ES-I3 (cell line): Measurements from ENCODE around the gene USP27X.

ENCODE experiments used
- H3K36me3 ChIP-seq: 2 replicates; pipeline ENCODE4 v1.6.1; 2013; ENCODE audit warnings: mild to moderate bottlenecking, low read length, control low read depth, moderate library complexity; ENCODE audit not compliant: insufficient read depth
- H3K4me1 ChIP-seq: 2 replicates; pipeline ENCODE4 v1.6.1; 2013; ENCODE audit warnings: mild to moderate bottlenecking, control low read depth, low read length; ENCODE audit not compliant: insufficient read depth
- H3K9ac ChIP-seq: 2 replicates; pipeline ENCODE4 v1.6.1; 2013; ENCODE audit warnings: low read depth, mild to moderate bottlenecking, low read length, moderate library complexity
- H3K9me3 ChIP-seq: 2 replicates; pipeline ENCODE4 v1.6.1; 2013; ENCODE audit warnings: mild to moderate bottlenecking, low read length, moderate library complexity; ENCODE audit not compliant: control insufficient read depth, insufficient read depth

USP27X gene

GRCh38 chrX:49862093-49862492, 17.2 kb upstream of the USP27X start:
- Histone ChIP-seq H3K9me3 (no peaks in the 10 kb centered on the region), H3K9ac (no peak overlapping the region), H3K36me3 (no peaks in the 10 kb centered on the region), H3K4me1 (no peaks in the 10 kb centered on the region)

DNA sequence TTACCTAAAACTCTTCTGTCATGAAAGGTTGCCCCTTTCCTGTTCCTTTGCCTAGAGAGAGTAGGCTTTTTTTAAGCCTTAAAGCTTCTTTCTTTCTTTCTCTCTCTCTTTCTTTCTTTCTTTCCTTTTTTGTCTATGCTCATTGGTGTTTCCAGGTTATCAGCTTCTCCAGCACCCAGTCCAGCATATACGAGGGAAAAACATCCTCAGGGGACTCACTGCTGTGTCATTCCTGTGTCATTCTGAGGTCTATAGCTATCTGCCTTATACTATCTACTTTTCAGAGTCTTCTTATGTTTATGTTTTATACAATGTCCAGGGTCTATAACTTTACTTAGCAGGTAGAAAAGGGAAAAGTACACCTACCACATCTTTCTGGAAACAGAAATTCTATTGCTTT, 10.5 kb upstream of the USP27X start:
- Histone ChIP-seq H3K9me3 (no peaks in the 10 kb centered on the region), H3K4me1 (no peaks in the 10 kb centered on the region), H3K36me3 (no peaks in the 10 kb centered on the region), H3K9ac (no peak overlapping the region)

- Histone ChIP-seq H3K36me3 (no peaks in the 10 kb centered on the region; the same call in 1 of the 2 replicates), H3K9me3 (no peaks in the 10 kb centered on the region), H3K4me1 (no peaks in the 10 kb centered on the region), H3K9ac (no peak overlapping the region)
These were observed 2.5 kb upstream of the USP27X start for GRCh38 chrX:49876750-49877149.

DNA sequence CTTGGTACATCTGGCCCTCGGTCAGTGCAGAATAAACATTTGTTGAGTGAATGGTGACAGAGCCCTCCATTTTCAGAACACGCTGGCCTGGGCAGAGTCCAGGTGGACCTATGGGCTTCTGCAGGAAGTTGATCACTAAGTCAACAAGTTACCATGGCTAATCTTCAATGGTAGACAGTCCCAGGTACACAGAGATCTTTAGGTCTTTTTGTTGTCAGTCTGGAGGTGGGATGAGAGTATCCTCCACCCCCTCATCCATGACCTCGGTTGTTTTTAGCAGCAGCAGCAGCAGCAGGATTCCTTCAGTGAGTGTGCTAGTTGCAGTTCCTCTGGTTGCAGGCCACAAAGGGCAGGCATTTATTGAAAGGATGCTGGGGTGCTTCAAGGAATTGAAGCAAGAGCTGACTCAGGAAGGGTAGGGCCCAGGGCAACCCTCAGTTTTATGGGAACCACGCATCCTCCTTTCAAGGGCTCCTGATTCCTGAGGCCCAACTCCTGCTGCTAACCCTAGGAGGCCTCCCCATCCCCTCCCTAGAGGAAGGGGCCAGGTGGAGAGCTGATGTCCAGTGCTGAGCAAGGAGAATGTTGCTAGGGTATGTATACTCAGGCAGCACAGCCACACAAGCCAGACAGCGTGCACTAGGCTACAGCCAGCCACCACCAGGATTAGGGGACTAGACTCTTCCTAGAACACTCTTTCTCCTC, 1.7 kb upstream of the USP27X start:
- no peaks in the 10 kb centered on the region; the same call in 1 of the 2 replicates for H3K36me3 ChIP-seq
- H3K9ac ChIP-seq: no peak overlapping the region
- no peaks in the 10 kb centered on the region for H3K4me1 ChIP-seq
- no peaks in the 10 kb centered on the region for H3K9me3 ChIP-seq

DNA sequence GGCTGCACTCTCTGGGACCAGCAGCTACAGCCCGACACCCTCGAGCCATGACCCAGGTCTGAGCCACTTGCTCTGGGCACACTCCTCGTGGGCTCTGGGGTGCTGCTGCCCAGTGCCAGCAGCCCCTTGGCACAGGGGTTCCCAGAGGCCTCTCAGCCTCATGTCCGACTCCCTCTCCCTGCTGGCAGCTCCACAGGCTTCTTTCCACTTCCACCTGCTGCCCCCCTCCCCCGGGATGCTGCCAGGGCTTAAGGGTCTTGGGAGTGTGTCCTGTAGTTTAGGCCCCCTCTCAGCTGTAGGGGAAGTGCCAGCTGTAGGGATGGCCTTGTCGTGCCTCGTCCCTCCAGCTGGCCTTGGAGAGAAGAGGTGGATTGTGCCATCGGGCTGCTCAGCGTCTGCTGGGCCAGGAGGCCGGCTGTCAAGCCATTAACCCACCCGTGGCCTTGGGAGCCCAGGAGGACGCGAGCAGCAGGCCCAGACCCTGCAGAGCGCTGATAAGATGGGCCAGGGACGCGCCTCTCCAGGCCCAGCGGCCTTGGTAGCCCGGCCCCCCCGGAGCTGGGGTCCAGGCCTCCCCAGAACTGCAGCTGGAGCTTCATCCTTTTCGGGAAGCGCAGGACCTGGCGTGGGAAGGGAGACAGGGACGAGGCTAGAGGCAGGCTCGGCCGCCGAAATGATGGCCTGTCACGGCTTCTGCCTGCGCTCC, 1.0 kb upstream of the USP27X start:
- no peaks in the 10 kb centered on the region for H3K4me1 ChIP-seq
- H3K36me3 ChIP-seq: no peaks in the 10 kb centered on the region; the same call in 1 of the 2 replicates
- H3K9me3 ChIP-seq: no peaks in the 10 kb centered on the region
- peak overlapping the region; percentile 85 for H3K9ac ChIP-seq

GRCh38 chrX:49879656-49880277, 483 bp downstream of the USP27X start:
- H3K4me1 ChIP-seq: no peaks in the 10 kb centered on the region; the same call in 1 of the 2 replicates
- H3K9ac ChIP-seq: peak overlapping the region; percentile 85
- no peaks in the 10 kb centered on the region for H3K9me3 ChIP-seq
- H3K36me3 ChIP-seq: no peaks in the 10 kb centered on the region; the same call in 1 of the 2 replicates

DNA sequence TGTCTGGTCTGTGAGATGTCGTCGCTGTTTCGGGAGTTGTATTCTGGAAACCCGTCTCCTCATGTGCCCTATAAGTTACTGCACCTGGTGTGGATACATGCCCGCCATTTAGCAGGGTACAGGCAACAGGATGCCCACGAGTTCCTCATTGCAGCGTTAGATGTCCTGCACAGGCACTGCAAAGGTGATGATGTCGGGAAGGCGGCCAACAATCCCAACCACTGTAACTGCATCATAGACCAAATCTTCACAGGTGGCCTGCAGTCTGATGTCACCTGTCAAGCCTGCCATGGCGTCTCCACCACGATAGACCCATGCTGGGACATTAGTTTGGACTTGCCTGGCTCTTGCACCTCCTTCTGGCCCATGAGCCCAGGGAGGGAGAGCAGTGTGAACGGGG, 1.4 kb downstream of the USP27X start:
- Histone ChIP-seq H3K4me1 (no peaks in the 10 kb centered on the region; the same call in 1 of the 2 replicates), H3K9ac (no peak overlapping the region), H3K9me3 (no peaks in the 10 kb centered on the region), H3K36me3 (no peaks in the 10 kb centered on the region; the same call in 1 of the 2 replicates)

- H3K9me3 ChIP-seq: no peaks in the 10 kb centered on the region
- no peaks in the 10 kb centered on the region; the same call in 1 of the 2 replicates for H3K4me1 ChIP-seq
- no peak overlapping the region for H3K9ac ChIP-seq
- no peaks in the 10 kb centered on the region; the same call in 1 of the 2 replicates for H3K36me3 ChIP-seq
These were observed 5.1 kb downstream of the USP27X start for GRCh38 chrX:49884290-49884862.

GRCh38 chrX:49892542-49892941, 13.3 kb downstream of the USP27X start:
- Histone ChIP-seq H3K9ac (no peak overlapping the region), H3K36me3 (no peaks in the 10 kb centered on the region), H3K9me3 (peaks cover 2% of the 10 kb centered on the region; the same call in 1 of the 2 replicates), H3K4me1 (0 out of 2 replicates have a peak, but pooled peaks cover 4% of the 10 kb centered on the region)

DNA sequence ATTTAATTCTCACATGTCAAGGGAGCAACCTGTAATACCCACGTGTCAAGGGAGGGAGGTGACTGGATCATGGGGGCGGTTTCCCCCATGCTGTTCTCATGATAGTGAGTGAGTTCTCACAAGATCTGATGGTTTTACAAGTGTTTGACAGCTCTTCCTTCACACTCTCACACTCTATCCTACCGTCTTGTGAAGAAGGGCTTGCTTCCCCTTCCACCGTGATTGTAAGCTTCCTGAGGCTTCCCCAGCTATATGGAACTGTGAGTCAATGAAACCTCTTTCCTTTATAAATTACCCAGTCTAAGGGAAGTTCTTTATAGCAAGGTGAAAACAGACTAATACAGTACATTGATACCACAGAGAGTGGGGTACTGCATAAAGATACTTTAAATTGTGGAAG, 17.7 kb downstream of the USP27X start:
- Histone ChIP-seq H3K9me3 (peaks cover 2% of the 10 kb centered on the region; the same call in 1 of the 2 replicates), H3K4me1 (peaks cover 4% of the 10 kb centered on the region; the same call in 1 of the 2 replicates), H3K36me3 (no peaks in the 10 kb centered on the region), H3K9ac (no peak overlapping the region)

DNA sequence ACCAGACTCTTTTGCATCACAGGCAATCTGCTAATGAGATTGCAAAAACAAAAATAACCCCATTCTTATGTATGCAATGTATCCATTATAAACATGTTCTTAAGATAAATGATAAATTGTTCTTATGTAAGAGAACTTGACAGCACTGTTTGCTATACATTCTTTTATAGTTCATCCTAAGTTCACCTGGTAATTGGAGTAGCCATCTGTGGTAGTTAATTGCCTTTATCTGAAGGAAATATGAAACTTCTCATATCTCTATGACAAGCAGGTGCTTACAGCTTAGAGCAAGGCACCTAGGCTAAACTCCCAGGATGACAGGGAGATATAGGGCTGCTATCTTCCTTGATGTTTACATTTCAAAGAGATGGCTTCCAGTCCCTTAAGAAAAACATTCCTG, 21.8 kb downstream of the USP27X start:
- Histone ChIP-seq H3K4me1 (no peaks in the 10 kb centered on the region; the same call in 1 of the 2 replicates), H3K9ac (no peak overlapping the region), H3K36me3 (no peaks in the 10 kb centered on the region), H3K9me3 (peaks cover 2% of the 10 kb centered on the region; the same call in 1 of the 2 replicates)

DNA sequence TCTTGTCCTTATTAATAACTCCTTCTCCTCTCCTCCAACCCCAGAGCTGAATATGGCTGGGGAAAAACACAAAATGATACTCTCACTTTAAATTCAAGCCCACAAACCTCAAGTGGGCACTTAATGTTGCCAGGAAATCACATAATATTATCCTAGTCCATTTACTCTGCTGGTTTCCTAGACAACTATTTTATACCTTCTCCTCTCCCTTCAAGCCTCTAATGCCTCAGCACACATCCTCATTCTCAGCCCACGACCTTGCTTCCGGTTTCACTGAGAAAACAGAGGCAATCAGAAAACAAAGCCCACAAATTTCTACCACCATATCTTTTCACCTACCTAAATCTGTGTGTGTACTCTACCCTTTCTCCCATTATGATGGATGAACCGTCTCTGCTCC, 31.1 kb downstream of the USP27X start:
- Histone ChIP-seq H3K36me3 (no peaks in the 10 kb centered on the region), H3K9me3 (no peaks in the 10 kb centered on the region), H3K4me1 (no peaks in the 10 kb centered on the region), H3K9ac (no peak overlapping the region)

GRCh38 chrX:49912086-49912485, 32.8 kb downstream of the USP27X start:
- Histone ChIP-seq H3K9me3 (no peaks in the 10 kb centered on the region), H3K4me1 (no peaks in the 10 kb centered on the region), H3K36me3 (no peaks in the 10 kb centered on the region), H3K9ac (no peak overlapping the region)

- no peaks in the 10 kb centered on the region for H3K4me1 ChIP-seq
- H3K9me3 ChIP-seq: no peaks in the 10 kb centered on the region
- H3K36me3 ChIP-seq: no peaks in the 10 kb centered on the region
- no peak overlapping the region for H3K9ac ChIP-seq
These were observed 33.6 kb downstream of the USP27X start for GRCh38 chrX:49912861-49913260.
